HG02973 (cell line): ENCODE results near the gene C1orf159.
"Not testable (repeated sequence)": the region's sequence is repeated elsewhere in the genome, so short reads cannot be mapped to it uniquely, and the experiment has no call there.

Source experiments
- ATAC-seq: cut with Tn5 transposase; IDR thresholded peaks from one replicate; pipeline ENCODE4 v1.9.1; 2021; ENCODE audit warnings: moderate library complexity; ENCODE audit not compliant: unreplicated experiment

The C1orf159 gene

DNA sequence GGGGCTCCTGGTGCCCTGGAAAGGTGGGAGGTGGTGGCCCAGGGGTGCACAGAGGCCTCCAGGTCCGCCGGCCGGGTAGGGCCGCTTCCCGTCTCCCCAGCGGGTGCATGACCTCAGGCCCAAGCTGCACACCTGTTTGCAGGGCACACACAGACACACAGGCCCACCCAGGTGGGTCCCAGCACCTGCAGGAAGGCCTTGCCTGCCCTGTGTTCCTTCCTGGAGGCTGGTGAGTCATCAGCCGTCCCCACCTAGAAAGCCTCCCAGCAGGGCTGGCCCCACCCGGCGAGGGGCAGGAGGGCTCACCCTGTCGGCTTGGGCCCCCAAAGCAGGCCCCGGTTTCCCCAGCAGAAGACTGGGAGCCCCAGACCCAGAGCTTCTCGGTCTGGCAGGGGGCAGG is 34.2 kb upstream of the C1orf159 start:
- ATAC-seq = no peak

DNA sequence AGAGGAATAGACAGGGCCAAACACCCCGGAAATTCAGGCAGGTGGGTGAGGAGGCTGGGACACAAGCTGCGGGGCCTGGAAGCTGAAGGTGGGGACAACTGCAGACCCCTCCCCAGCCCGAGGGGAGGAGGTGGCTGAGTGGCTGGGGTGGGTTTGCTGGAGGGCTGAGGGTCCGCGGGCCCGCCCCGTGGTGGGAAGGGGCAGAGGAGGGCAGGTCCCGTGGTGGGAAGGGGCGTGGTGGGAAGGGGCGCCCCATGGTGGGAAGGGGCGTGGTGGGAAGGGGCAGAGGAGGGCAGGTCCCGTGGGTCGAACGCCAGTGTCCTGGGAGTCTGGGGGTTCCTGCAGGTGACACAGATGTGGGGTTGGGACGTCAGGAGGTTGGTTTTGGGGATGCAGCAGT is 33.5 kb upstream of the C1orf159 start:
- no peak for ATAC-seq

DNA sequence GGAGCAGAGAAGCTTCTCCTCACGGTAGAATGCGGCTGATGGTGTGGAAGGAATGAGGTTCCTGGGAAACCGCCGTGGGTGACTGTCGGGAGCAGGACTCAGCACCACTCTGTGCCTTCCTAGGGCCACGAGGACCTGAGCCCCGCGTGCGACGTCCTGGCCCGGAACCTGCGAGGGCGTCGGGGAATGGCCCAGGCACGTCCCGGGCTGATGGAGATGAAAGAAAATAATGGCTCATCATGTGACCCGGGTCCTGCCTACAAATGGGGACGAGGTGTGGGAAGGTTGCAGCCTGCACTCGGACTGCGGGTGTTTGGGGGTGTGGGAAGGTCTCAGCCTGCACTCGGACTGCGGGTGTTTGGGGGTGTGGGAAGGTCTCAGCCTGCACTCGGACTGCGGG is 32.7 kb upstream of the C1orf159 start:
- ATAC-seq = no peak

DNA sequence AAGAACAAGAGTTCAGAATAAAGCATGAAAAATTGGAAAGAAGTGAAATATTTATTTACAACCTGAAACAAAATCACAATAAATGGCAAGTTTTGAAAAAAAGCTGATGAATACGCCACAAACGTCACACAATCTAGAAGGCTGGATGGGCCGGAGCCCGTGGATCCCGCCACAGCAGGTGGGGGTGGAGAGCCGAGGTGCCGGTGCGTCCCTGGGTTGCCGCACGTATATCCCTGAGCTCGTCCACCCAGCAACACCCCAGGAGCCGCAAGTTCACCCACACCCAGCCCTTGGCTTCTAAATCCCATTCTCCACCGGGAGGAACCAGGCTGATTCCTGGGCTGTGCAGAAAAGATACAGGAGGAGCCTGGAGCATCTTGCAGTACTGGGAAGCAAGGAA is 32.2 kb upstream of the C1orf159 start:
- no peak for ATAC-seq

DNA sequence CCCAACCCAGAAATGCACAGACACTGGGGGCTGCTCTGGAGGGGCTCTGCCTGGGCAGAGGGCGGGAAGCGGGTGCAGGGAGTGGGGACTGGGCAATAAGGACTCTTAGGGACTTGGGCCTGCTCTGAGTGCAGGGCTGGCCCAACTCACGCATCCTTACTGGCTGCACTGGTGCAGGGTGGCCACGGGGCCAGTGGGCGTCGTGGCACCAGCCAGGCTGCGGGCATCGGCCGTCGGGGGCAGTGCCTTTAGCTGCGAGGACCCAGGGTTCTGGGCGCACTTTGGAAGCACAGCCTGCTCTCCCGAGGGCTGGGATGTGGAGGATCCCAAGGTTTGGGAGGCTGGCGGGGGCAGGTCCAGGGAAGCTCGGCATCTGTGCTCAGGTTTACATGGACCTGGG is 30.7 kb upstream of the C1orf159 start:
- ATAC-seq = no peak

DNA sequence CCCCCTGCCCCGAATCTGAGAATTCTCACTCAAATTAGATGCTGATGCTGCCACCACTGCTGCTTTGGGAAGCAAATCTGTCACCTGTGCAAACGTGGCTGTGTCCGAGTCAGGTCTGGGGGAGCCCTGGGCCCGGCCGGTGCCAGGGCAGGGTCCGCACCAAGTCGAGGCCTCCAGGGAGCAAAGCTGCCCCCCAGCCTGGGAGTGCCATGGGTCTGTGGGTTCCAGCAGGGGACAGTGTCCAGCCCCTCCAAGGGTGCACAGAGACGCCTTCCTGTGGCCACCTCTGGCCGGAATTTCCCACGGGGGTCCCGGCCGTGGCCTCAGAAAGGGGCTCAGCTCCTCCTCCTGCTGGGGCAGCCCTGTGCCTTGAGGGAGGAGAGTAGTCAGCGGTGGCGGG is 30.1 kb upstream of the C1orf159 start:
- ATAC-seq = no peak

DNA sequence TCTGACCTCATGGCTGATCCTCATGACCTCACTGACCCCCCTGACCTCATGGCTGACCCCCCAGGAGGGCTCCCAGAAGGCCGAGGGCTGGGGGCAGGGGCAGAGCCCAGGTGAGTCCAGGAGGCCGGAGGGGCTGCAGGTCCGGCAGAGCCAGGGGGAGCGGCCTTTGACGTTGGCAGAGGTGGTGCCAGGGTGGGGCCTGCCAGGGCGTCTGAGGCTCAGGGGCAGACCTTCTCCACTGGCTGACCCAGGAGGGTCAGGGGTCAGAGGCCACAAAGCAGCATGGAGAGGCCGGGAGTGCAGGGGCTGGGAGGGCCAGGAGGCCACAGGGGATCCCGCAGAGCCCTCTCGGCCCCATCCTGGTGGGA is 29.6 kb upstream of the C1orf159 start:
- no peak for ATAC-seq

DNA sequence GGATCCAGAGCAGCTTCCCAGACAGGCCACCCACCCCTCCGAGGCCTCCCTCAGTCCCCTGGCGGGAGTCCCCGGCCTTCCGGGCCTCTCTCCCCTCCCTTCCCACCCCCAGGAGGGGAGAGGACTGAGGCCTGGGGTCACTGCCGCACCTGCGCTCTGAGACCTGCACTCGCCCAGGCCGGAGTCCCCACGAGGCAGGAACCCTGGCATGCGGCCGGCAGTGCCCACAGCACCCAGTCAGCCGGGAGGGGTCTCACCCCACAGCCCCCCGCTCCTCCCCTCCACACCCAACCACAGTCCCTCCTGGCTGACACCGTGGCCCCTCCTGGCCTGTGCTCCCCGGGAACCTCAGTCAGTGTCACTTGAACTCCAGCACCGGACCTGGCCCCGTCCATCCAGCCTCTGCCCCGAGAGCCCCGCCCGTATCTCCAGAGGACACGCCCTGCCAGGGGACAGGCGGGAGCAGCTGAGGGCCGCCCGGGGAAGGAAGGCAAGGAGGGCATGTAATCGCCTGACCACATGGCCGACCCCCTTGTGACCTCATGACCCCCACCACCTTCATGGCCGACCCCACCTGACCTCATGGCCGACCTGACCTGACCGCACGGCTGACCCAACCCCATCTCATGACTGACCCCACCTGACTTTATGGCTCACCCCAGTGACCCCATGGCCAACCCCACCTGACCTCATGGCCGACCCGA is 29.1 kb upstream of the C1orf159 start:
- no peak for ATAC-seq

DNA sequence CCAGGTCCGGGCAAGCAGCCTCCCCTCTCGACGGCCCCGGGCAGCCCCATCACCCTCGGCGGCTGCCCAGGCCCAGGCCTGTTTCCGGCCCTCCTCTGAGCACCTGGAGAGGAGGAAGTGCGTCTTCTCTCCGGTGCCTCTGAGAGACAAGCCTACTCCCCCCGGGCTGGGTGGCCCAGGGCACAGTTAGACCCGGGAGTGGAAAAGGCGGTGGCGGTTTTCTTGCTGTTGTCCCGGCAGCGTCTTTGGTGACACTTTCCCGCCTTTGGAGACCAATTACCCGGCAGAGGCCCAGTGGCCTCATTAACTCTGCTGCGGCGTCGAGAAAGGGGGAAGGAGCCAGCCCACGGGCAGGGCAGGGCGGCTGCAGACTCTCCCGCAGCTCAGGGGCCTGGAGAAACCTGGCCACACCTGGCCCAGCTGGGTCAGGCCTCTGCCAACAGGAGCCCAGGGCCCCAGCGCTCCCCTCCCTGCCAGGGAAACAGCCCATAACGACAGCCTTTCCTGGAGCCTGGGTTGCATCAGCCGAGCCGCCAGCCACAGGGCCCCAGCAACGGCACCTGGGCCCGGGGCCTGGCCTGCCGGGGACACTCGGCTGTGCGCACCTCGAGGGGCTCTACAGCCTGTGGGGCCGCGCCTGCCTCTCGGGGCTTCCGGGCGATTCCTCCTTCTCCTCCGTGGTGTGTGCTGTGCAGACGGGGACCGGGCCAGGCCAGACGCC is 28.4 kb upstream of the C1orf159 start:
- no peak for ATAC-seq

DNA sequence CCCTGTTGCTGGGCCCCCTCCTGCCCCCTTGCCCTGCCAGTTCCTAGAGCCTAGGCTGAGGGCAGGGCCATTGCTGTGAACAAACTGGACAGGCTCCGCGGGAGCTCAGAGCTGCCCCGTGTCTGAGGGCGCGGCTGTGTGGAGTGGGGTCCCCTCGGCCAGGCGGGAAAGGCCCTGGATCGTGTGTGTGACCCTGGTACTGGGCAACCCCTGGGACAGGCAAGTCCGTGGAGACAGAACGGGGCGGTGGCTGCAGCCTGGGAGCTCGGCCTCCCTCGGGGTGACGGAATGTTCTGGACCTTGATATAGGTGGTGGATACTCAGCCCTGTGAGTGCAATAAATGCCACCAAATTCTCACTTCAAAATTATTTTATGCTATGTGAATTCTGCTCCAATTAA is 27.7 kb upstream of the C1orf159 start:
- ATAC-seq = no peak

DNA sequence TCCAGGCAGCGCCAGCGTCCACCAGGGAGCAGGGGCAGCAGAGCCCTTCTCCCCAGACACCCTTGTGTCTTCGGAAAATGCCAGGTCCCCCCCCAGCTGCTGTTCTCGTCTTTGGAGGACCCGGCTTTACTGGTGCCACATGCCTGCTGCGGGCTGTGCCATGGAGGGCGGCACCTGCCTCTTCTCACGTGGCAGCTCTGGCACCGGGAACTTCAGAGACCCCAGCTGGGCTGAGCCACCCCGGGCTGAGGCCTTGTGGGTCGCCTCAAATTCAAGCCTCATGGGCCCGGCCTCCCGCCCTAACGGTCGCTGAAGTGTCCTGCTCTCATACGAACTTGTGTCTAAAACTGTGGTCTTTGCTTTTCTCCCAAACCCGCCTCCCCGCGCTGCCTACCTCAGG is 27.0 kb upstream of the C1orf159 start:
- no peak for ATAC-seq

DNA sequence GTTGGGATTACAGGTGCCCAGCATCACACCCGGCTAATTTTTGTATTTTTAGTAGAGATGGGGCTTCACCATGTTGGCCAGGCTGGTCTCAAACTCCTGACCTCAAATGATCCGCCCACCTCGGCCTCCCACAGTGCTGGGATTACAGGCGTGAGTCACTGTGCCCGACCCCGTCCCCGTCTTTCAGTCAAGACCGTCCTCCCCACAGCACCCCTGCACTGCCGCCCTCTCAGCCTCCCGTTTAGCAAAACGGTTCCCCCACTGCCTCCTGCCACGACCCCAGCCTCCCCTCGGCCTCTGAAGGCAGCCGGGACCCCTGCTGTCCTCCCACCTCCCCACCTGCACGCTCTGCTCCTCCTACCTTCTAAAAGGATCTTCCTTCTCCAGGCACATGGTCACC is 26.5 kb upstream of the C1orf159 start:
- ATAC-seq = not testable (repeated sequence)

DNA sequence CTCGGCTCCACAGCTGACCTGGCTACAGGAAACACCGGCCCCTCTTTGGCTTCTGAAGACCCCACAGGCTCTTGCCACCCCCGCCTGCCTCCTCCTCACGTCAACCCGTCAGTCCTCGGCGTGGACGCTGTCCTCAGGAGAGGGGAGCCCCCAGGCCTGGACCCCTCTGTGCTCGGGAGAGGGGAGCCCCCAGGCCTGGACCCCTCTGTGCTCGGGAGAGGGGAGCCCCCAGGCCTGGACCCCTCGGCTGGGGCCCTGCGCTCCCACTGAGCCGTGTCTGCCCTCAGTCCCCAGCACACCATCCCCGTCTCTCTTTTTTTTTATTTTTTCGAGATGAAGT is 26.0 kb upstream of the C1orf159 start:
- ATAC-seq = no peak

DNA sequence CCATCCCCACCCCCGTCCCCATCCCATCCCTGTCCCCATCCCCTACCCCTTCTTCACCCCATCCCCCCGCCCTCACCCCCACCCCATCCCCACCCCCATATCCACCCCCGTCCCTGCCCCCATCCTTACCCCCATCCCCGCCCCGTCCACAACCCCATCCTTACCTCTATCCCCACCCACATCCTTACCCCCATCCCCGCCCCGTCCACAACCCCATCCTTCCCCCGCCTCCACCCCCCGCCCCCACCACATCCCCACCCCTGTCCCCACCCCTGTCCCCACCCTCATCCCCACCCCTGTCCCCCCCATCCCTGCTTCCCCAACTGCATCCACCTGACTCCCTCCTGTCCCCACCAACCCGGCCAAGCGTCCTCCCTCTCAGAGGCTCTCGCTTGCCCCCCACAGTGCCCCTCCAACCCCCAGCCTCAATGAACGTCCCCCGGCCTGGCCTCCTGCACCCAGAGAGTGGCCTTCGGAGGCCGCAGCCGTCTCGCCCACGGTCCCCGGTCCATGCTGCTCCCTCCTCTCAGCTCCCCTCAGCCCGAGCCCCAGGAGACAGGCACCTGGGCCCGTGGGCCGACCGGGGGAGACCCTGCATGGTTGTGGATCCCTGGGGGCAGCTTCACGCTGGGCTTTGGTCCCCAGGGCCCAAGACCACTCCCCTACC is 25.5 kb upstream of the C1orf159 start:
- no peak for ATAC-seq

DNA sequence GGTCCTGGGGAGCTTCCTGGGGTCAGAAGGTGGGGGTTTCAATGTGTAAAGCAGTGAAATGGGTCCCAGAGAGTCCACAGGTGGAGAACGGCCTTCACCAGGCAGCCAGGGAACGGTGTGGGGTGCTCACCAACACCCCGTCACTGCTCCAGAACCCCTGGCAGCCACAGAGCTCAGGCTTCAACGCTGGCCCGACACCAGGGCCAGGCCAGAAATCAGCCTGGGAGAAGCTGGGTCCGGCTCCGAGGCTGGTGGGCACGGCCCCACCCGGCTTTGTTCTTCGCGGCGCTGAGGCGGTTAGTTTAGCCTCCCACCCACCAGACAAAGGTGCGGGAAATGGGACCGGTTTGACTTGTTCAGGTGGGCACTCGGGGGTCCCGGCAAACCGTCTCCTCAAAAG is 24.8 kb upstream of the C1orf159 start:
- ATAC-seq = no peak

DNA sequence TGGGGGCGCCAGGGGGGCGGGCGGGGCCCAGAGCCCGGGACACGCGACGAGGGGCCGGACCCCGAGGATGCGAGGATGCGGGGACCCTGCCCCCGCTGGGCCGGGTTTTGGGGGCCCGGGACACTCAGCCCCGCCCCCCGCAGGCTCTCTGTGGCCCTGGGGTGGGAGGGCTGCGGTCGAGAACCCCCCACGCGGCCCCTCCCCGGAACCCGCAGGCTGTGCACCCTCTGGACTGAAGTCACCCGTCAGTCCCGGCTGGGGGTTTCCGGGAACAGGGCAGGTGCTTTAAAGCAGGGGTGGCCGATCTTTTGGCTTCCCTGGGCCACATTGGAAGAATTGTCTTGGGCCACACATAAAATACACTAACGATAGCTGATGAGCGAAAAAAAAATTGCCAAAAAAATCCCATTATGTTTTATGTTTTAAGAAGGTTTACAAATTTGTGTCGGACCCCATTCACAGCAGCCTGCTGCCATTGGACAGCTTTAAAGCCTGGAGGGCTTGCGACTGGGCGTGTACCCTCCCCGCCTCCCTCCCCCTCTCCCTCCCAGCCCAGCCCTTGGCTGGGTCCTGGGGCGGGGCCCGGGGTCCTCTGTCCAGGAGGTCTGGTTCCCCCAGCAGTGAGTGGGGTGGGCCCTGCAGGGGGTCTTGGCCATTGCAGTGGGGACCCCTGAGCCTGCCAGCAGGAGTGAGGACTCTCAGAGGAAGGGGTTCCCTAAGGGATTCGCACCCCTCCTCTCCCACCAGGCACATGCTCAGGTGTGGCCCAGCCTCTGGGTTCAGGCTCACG is 21.6 kb upstream of the C1orf159 start:
- ATAC-seq = no peak

DNA sequence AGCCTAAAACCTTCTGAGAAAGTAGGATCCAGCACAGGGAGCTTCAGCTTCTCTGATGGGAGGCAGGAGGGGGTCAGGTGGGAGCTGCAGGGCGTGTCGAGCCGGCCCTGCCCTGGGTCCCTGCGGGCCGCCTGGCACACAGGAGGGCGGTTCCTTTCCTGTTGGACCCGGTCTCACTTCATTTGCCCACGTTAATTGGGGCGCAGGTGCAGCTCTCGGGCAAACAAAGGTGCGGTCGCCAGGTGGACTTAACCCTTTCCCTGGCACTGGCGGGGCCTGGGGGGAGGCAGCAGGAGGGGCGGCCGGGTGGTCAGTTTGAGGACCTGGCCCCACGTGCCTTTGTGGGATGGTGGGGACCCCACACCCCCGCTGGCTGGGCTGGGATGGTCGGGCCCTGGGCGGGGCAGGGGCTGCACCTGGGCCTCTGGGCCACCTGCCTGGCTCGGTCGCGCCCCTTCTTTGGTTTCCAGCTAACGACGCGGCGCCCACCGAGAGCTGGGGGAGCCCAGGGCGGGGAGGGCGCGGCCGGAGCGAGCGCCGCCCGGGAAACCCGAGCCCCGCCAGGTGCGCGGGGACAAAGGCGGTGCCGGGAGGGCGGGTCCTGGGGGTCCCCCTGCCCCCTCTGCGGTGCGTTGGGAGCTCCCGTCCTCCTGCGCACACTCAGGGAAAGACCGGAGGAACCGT is 20.8 kb upstream of the C1orf159 start:
- no peak for ATAC-seq

DNA sequence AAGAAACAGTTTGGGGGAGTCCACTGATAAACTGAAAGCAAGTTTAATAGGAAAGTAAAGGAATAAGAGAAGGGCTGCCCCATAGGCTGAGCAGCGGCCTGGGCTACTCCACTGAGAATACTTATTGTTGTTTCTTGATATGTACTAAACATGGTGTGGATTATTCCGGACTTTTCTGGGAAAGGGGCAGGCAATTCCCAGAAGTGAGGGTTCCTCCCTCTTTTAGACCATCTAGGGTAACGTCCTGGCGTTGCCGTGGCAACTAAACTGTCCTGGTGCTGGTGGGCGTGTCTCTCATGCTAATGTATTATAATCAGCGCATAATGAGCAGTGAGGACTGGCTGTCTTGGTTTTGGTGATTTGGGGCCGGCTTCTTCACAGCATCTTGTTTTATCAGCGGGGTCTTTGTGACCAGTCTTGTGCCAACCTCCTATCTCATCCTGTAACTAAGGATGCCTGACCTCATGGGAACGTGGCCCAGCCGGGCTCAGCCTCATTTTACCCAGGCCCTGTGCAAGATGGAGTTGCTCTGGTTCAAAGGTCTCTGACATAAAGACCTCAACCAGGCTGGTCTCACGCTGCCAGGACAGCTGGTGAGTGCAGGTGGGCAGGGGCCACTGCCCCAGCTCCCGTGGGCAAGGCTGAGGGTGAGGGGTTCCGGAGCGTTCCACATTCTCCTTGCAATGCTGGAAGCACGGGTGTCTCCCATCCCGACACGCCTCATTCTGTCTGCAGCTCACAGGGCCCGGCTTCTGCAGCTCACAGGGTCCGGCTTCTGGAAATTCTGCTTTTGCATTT is 19.6 kb upstream of the C1orf159 start:
- no peak for ATAC-seq

DNA sequence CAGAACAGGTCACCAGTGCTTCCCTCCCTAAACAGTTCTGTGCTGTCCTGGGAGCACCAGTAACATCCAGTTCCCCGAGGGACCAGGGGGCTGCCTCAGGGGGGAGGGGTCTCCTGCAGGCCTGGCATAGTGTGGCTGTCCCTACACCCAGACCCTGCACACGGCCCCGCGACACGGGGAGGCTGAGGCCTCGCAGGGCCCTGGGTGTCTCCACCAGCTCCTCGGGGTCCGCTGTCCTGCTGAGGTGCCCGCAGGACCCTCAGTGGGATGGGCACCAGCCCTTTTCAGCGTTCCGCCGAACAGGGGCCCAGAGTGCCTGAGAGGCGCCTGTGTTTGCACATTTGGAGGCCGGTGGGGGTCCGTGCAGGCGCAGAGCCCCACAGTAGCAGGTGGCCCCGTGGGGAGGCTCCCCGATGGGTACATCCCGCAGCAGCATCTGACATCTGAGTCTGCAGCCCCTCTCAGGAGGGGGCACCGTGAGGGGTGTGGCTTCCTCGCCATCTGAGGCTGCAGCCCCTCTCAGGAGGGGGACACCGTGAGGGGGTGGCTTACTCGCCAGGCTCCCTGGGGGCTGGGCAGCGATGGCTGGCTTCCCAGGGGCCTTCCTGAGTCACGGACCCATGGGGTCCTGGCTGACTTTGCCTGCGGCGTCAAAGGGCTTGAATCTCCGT is 18.5 kb upstream of the C1orf159 start:
- ATAC-seq = no peak
